Muscle of arm (tissue), 12 donors: ENCODE results near the gene GGN. TPM values are rescaled to one million over a fixed set of nuclear protein-coding genes. Genes with fewer than 3 reads are reported as not detected.

Experiments
- polyA plus RNA-seq, 12 donors: library from polyadenylated mRNA; unstranded; fragments of 120-200 nt; gene quantifications; one replicate each; pipeline ENCODE4 v1.2.1, GENCODE V29; 2013; ENCODE audit not compliant: insufficient read length in 12 of 12

The GGN gene
- polyA plus RNA-seq, 12 donors: 0.25 to 0.38 (median 0.34) TPM; not detected in 6

Other genes with a start within 250 kb of the GGN start
- 10 to 100 TPM in 1 of 12 donors, 1 to 10 TPM in 10, not detected in 1; 2.8 to 18.2 (median 3.3) TPM for gene DPF1, start 163.8 kb downstream of the GGN start, polyA plus RNA-seq
- 10 to 100 TPM in 7 of 12 donors, 1 to 10 TPM in 4, not detected in 1; 9.1 to 73.8 (median 12.2) TPM for gene PPP1R14A, start 131.7 kb downstream of the GGN start, polyA plus RNA-seq
- 10 to 100 TPM in 4 of 12 donors, 1 to 10 TPM in 7, not detected in 1; 2.7 to 80.3 (median 4.9) TPM for gene SPINT2, start 123.5 kb downstream of the GGN start, polyA plus RNA-seq
- gene C19orf33, start 83.8 kb downstream of the GGN start, polyA plus RNA-seq: 100 to 1,000 TPM in 1 of 12 donors, 10 to 100 TPM in 1, 1 to 10 TPM in 2, under 1 TPM in 6, not detected in 2; 0.43 to 144 (median 0.84) TPM
- 10 to 100 TPM in 11 of 12 donors, not detected in 1; 13.0 to 27.2 (median 22.9) TPM for gene YIF1B, start 72.1 kb downstream of the GGN start, polyA plus RNA-seq
- gene KCNK6, start 68.2 kb downstream of the GGN start, polyA plus RNA-seq: 1 to 10 TPM in 11 of 12 donors, not detected in 1; 1.7 to 5.3 (median 2.4) TPM
- gene CATSPERG, start 52.2 kb downstream of the GGN start, polyA plus RNA-seq: 1 to 10 TPM in 10 of 12 donors, not detected in 2; 1.3 to 4.9 (median 2.3) TPM
- 100 to 1,000 TPM in 11 of 12 donors, not detected in 1; 111 to 140 (median 119) TPM for gene PSMD8, start 13.5 kb downstream of the GGN start, polyA plus RNA-seq
- under 1 TPM in 10 of 12 donors, not detected in 2; 0.31 to 0.98 (median 0.52) TPM for gene SPRED3, start 663 bp upstream of the GGN start, polyA plus RNA-seq
- gene FAM98C, start 15.1 kb upstream of the GGN start, polyA plus RNA-seq: 10 to 100 TPM in 4 of 12 donors, 1 to 10 TPM in 7, not detected in 1; 6.4 to 30.9 (median 9.3) TPM
- 1 to 10 TPM in 10 of 12 donors, not detected in 2; 1.2 to 4.3 (median 2.4) TPM for gene RASGRP4, start 38.2 kb upstream of the GGN start, polyA plus RNA-seq
- gene RYR1, start 45.7 kb upstream of the GGN start, polyA plus RNA-seq: 100 to 1,000 TPM; 205 to 659 (median 555) TPM
- gene MAP4K1, start 229.9 kb upstream of the GGN start, polyA plus RNA-seq: 10 to 100 TPM in 5 of 12 donors, 1 to 10 TPM in 5, not detected in 2; 1.8 to 17.8 (median 10.3) TPM
- gene EIF3K, start 231.2 kb upstream of the GGN start, polyA plus RNA-seq: 100 to 1,000 TPM; 195 to 996 (median 338) TPM